Dedifferentiated amniotic fluid mesenchymal stem cell (primary cell): Measurements from ENCODE around the gene ATXN10.
"Not testable (repeated sequence)": the region's sequence is repeated elsewhere in the genome, so short reads cannot be mapped to it uniquely, and the experiment has no call there.

Experiments used
- DNase-seq: peaks from one replicate; pipeline ENCODE4 v3.0.0-alpha.2; 2016; ENCODE audit errors: extremely low spot score

The ATXN10 gene

GRCh38 chr22:45709060-45709739, 37.6 kb downstream of the ATXN10 start:
- DNase-seq: peak; percentile 68

GRCh38 chr22:45709866-45710265, 38.2 kb downstream of the ATXN10 start:
- no peak for DNase-seq

- no peak for DNase-seq
Observed at GRCh38 chr22:45710469-45710868, 38.8 kb downstream of the ATXN10 start.

- DNase-seq: not testable (repeated sequence)
Observed at GRCh38 chr22:45714390-45714789, 42.8 kb downstream of the ATXN10 start.

- peak; percentile 49 for DNase-seq
Observed at GRCh38 chr22:45717789-45718188, 46.2 kb downstream of the ATXN10 start.

- DNase-seq: no peak
Observed at GRCh38 chr22:45718391-45718790, 46.8 kb downstream of the ATXN10 start.

GRCh38 chr22:45720839-45721378, 49.3 kb downstream of the ATXN10 start:
- DNase-seq: no peak

GRCh38 chr22:45722006-45722405, 50.4 kb downstream of the ATXN10 start:
- no peak for DNase-seq

GRCh38 chr22:45726081-45726480, 54.4 kb downstream of the ATXN10 start:
- no peak for DNase-seq

- no peak for DNase-seq
Observed at GRCh38 chr22:45731041-45731797, 59.6 kb downstream of the ATXN10 start.

- peak; percentile 47 for DNase-seq
Observed at GRCh38 chr22:45731798-45732495, 60.3 kb downstream of the ATXN10 start.

GRCh38 chr22:45735273-45735672, 63.6 kb downstream of the ATXN10 start:
- DNase-seq: no peak

- no peak for DNase-seq
Observed at GRCh38 chr22:45738206-45738605, 66.6 kb downstream of the ATXN10 start.

- no peak for DNase-seq
Observed at GRCh38 chr22:45740236-45740635, 68.6 kb downstream of the ATXN10 start.

- DNase-seq: no peak
Observed at GRCh38 chr22:45742866-45743450, 71.3 kb downstream of the ATXN10 start.

GRCh38 chr22:45743687-45744086, 72.1 kb downstream of the ATXN10 start:
- DNase-seq: no peak

GRCh38 chr22:45744442-45744841, 72.8 kb downstream of the ATXN10 start:
- DNase-seq: no peak

GRCh38 chr22:45750626-45751025, 79.0 kb downstream of the ATXN10 start:
- DNase-seq: no peak

- no peak for DNase-seq
Observed at GRCh38 chr22:45752036-45752435, 80.4 kb downstream of the ATXN10 start.

- DNase-seq: no peak
Observed at GRCh38 chr22:45754822-45755221, 83.2 kb downstream of the ATXN10 start.

GRCh38 chr22:45756558-45756957, 84.9 kb downstream of the ATXN10 start:
- DNase-seq: no peak

- peak; percentile 87 for DNase-seq
Observed at GRCh38 chr22:45757068-45757467, 85.4 kb downstream of the ATXN10 start.
